Activated CD8-positive, alpha-beta memory T cell treated with anti-CD3 and anti-CD28 coated beads for 24 hours (primary cell): Measurements from ENCODE around the gene PRKCZ.

Experiments
- DNase-seq: peaks from one replicate; pipeline ENCODE4 v3.0.0-alpha.2; 2020

Gene PRKCZ

DNA sequence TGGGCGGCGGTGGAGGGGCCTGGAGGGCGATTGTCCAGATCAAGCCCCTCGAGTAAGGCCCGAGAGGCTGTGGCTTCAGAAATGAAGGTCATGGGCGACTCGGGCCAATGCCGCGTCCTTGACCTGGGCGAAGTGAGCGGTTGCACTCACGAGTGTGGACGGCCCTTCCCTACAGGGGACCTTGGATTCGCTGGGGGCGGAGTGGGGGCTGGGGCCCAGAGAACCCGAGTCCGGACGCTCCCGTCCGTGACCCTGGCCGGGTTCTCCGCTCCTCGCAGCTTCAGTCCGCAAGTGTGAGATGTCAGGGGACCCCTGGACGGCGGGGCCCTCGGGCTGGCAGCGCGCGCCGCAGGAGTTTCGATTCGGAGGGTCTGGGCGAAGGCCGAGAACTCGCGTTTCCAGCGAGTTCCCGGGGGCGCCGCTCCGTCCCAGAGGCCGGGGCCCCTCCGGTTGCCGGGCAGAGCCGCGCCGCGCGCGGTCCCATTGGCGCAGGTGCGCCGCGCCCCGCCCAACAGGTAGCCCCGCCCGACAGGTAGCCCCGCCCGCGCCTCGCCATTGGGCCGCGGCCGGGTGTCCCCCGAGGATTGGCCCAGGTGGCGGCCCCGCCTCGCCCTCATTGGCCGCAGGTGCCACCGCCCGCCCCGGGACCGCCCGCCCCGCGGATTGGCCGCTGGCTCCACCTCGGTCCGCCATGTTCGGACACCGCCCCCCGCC lies at the start of gene PRKCZ:
TSS of gene PRKCZ (plus strand) at position 694 of the 714 bp plus-strand sequence. CDS start 220 bp downstream, outside the sequence.
- DNase-seq = peak; percentile 98

DNA sequence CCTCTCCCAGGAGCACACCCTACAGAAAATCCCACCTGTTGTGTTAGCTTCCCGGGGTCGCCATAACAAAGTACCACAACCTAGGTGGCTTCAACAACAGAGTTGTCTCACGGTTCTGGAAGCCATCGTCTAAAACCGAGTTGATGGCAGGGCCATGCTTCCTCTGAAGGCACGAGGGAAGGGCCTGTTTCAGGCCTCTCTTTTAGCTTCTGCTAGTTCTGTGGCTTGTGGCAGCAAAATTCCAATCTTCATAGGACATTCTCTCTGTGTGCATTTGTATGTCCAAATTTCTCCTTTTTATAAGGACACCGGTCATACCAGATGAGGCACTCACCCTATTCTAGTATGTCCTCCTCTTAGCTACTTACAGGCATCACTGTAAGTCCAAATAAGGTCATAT lies 49.8 kb upstream of the PRKCZ start:
- no peak for DNase-seq

- no peak for DNase-seq
These were observed 49.4 kb upstream of the PRKCZ start for GRCh38 chr1:2000850-2001249.

- DNase-seq = no peak
These were observed 48.3 kb upstream of the PRKCZ start for GRCh38 chr1:2001773-2002411.

- DNase-seq = no peak
These were observed 46.6 kb upstream of the PRKCZ start, which contains the start of gene CFAP74 for GRCh38 chr1:2003541-2004131. Gene CFAP74 (minus strand): TSS chr1:2003786. CDS start chr1:1990956, 12,830 bp downstream.

DNA sequence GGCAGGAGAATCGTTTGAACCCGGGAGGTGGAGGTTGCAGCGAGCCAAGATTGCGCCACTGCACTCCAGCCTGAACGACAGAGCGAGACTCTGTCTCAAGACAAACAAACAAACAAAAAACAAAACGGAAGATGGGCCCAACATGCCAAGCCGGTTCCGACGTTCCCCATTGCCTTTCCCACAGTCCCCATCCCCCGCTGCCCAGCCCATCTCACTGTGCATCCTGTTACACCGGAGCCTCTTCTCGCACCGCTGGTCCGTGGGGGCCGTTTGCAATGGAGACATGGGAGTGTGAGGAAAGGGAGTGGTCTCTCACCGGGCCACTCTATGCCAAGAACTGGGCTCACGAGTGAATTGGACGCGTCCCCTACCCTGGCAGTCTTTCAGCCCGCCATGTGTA lies 45.4 kb upstream of the PRKCZ start:
- DNase-seq = no peak

DNA sequence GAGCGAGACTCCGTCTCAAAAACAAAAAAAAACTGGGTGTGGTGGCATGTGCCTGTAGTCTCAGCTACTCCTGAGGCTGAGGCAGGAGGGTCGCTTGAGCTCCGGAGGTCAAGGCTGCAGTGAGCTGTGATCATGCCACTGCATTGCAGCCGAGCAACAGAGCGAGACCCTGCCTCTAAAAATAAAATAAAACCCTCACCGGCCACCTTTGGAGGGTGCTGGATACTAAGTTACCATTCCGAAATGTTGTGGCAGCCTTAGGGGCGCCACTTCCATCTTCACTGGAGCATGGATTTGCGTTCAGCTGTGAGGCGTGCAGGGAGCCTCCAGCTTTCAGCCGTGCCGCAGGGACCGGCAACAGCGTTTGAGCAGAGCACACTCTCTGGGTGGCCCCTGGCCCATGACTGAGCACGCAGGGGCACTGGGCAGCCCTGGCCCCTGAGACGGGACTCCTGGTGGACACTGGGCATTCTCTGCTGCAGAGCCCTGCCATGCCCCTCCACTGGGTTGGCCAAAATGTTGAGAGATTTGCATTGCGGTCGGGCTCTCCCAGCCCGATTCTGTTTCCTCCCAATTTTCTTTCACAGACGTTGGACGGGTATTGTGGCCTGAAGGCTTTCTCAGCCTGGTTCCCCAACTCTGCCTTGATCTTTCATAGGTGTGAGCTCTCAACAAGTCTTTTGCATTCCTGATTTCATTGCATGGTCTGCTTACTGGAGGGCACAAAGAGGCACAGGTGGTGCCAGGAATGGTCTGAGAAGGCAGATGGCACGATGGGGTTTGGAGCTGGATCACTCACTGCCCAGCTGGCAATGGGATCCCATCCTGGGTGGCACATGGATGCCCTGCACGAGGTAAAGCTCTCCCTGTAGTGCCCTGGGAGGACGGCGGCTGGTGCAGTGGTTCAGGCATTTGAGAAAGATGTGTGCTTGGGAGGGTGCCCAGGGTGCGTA lies 40.8 kb upstream of the PRKCZ start:
- DNase-seq = no peak

DNA sequence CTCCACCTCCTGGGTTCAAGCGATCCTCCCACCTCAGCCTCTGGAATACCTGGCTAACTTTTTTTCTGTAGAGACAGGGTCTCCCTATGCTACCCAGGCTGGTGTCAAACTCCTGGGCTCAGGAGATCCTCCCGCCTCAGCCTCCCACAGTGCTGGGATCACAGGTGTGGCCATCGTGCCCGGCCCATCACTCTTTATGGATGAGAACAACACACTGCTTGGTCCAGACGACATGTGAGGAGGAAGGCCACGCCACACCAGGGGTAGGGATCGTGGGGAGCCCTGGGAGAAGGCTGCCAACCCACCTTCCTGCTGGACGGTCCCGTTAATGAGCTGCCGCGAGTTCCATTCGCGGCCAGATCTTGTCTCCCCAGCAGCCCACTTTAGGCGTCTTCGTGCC lies 36.0 kb upstream of the PRKCZ start:
- no peak for DNase-seq

GRCh38 chr1:2014741-2015735 lies 35.2 kb upstream of the PRKCZ start:
- no peak for DNase-seq

GRCh38 chr1:2016123-2016522 lies 34.1 kb upstream of the PRKCZ start:
- DNase-seq = no peak

DNA sequence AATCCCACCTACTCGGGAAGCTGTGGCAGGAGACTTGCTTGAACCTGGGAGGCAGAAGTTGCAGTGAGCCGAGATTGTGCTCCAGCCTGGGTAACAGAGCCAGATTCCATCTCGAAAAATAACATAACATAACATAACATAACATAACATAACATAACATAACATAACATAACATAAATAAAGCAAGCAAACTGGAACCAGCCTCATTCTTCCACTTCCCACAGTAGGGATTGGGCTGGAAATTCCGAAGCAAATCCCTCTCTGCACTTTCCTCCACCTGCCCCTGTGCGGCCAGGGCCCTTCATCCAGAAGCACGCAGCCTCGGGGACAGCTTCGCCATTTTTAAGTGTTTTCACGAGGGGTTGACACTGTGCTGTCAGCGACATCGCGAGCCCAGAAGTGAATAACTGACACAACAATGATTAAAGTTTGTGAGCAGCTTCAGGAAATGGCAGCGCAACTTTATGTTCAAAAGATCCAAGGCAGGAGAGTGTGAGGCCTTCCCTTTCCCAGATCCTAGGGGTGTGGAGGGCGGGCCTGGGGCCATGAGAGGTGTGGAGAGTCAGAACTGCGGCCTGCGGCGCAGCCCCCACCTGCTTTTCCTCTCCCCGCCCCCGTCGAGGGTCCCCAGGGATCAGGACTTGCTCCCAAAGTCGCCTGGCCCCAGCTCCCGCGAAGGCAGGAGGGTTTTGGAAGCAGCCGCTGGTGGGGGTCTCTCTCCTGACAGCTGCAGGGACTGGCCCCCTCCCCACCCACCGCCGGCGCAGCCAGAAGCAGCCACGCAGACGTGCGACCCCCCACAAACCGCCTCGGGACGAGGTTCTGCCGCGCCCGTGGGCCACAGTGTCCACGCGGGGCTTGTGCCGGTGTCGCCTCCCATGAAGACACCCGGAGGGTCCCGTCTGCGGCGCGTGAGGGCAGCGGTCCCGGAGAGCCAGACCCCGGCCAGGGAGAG lies 31.7 kb upstream of the PRKCZ start:
- no peak for DNase-seq

GRCh38 chr1:2019172-2019543 lies 31.1 kb upstream of the PRKCZ start, which contains the start of gene GABRD:
Gene GABRD (plus strand): TSS chr1:2019345. CDS start chr1:2019424, 79 bp downstream.
- no peak for DNase-seq

- DNase-seq = no peak
These were observed 30.5 kb upstream of the PRKCZ start for GRCh38 chr1:2019571-2020309.

GRCh38 chr1:2020310-2020655 lies 29.9 kb upstream of the PRKCZ start:
- DNase-seq = no peak

- no peak for DNase-seq
These were observed 28.7 kb upstream of the PRKCZ start for GRCh38 chr1:2021550-2021949.

DNA sequence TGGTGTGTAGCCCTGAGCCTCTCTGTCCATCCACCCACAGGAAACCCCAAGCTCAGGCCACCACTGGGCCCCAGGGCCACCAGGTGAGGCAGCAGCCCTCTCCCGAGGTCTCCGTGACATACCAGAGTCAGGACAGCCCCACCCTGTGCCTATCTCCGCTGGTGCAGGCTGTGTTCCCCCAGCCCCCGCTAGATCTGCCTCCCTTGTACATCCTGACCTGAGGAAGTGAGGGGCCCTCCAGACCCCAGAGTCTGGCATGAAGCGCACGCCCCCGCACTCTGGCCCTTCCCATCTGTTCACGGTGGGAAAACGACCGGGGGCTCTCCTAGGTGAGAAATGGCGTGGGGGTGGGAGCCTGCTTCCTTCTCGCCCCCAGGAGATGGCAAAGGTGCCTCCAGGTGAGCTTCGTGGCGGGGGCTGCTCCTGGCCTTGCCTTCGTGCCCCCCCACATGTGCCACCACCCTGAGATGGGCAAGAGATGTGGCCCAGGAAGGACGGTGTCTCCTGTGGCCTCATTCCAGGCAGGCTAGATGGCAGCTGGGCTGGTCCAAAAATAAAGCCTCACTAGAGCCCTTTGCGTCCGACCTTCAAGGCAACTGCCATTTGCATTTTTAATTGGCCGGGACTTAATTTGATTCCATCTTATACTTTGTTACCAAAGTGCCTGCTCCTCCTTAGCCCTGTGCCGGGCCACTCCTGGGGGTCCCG lies 28.0 kb upstream of the PRKCZ start:
- DNase-seq = no peak

DNA sequence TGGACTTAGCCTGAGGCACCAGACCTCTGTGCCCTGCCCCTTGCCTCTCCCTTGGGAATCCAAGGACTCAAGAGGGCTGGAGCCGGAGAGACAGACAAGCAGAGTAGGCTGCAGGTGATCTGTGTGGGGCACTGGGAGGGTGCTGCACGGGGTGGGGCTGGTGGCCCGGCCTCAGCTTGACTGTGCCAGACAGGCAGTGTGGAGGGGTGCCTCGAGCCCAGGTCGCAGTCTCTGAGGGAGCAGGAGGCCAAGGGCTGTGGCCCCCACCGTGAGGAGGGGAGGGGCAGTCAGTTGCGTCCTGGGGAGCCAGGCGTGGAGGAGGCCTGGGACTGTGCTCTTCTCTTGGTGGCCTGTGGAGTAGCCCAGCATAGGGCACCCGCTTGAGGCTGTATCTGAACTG lies 27.0 kb upstream of the PRKCZ start:
- no peak for DNase-seq

DNA sequence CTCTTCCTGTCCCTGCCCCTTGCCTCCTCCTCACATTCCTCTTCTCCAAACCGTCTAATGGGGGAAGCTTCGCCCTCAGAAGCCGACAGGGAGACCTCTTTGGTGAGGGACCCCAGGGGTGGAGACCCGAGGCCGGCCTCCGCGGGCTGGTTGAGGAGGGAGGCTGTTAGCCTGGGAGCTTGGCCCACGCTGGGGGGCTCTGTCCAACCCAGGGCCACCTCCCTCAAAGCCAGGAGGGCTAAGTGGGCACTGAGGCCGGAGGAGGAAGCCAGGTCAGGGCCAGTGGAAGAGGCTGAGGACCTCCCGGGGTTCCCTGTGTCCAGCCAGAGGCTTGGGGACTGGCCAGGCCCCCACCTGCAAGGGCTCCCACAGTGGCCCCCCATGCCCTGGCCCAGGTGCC lies 25.8 kb upstream of the PRKCZ start:
- DNase-seq = no peak

DNA sequence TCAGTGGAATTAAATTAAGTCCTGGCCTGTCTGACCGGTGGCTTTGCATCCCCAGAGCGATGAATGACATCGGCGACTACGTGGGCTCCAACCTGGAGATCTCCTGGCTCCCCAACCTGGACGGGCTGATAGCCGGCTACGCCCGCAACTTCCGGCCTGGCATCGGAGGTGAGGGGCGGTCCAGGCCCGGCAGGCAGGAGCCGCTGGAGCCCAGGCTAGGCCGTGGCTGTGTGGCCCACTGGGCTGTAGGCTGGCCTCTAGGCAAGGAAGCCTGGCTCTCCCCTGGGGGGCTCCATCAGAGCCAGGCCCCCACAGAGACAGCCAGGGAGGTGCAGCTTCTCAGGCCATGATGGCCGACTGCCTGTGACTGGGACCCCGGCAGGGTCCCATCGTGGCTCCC lies 25.3 kb upstream of the PRKCZ start:
- no peak for DNase-seq
